ENCODE results near the gene RGS3. TPM values are rescaled to one million over a fixed set of nuclear protein-coding genes. Genes with fewer than 3 reads are reported as not detected.

The RGS3 gene
- total RNA-seq, 2 donors from 2014 or later: 23.0 to 85.8 TPM

DNA sequence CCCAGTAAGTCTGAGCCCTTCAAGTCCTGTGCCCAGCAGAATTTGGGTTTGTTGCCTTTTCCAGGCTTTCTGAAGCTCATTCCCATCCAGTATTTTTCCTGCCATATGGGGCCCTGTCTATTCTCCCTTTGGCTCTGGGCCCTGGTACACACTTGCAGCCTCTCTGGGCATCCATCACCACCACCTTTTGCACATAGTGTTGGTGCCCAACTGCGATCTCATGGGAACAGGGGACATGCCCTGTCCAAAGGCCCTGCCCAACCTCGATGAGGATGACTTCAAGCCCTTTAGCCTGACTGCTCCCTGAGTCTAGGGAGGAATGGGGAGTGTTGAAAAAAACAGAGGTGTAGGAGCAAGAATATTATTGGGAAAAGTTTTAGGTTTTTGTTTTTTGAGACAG, 11.5 kb downstream of the RGS3 start:
- Mint-ChIP-seq H3K27ac (no peak overlapping the region), H3K4me3 (no peak overlapping the region), H3K4me1 (peaks cover 10% of the 10 kb centered on the region), H3K27me3 (no peaks in the 10 kb centered on the region), H3K9me3 (no peaks in the 10 kb centered on the region), H3K36me3 (ENCODE audit: low read depth) (no peaks in the 10 kb centered on the region)
- no peak for ATAC-seq (replicated peaks)

DNA sequence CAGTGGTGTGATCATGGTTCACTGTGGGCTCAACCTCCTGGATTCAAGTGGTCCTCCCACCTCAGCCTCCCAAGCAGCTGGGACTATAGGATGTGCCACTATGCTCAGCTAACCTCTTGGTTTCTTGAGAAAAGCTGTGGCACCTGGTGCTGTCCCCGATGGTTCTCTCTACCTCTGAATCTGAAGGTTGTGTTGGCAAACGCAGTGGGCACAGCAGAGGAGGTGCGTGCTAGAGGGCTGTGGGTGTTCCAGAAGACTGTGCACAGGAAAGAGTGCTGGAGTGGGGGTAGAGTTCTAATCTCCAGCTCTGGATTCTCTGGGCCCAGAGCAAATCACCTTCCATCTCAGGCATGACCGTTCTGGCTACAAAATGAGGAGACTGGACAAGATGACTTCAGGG, 12.5 kb downstream of the RGS3 start:
- Mint-ChIP-seq H3K27me3 (no peaks in the 10 kb centered on the region), H3K4me3 (no peak overlapping the region), H3K27ac (no peak overlapping the region), H3K36me3 (ENCODE audit: low read depth) (no peaks in the 10 kb centered on the region), H3K9me3 (no peaks in the 10 kb centered on the region), H3K4me1 (peaks cover 10% of the 10 kb centered on the region)
- ATAC-seq (replicated peaks): no peak

DNA sequence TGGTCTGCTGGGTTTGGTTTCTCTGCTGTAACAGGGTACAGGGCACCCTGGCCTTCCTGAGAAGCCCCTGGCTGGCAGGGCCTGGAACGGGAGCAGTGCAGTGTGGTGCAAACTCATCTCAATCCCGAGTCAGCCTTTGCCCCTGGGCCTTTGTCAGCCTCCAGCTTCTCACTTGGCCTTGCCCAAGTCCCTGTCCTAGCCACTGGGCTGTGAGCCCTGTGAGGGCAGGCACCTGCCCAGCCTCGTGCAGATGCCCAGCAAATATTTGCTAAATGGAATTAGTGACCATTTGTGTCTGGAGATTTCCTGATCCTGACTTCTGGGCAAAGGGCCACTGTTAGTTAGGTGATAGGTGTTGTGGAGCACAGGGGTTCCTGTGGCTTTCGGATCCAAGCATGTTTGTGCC, 13.0 kb downstream of the RGS3 start:
- H3K4me1 Mint-ChIP-seq: peaks cover 10% of the 10 kb centered on the region
- H3K9me3 Mint-ChIP-seq: no peaks in the 10 kb centered on the region
- no peak overlapping the region for H3K4me3 Mint-ChIP-seq
- H3K27me3 Mint-ChIP-seq: no peaks in the 10 kb centered on the region
- no peaks in the 10 kb centered on the region for H3K36me3 Mint-ChIP-seq (ENCODE audit: low read depth)
- no peak for ATAC-seq (replicated peaks)
- no peak overlapping the region for H3K27ac Mint-ChIP-seq

DNA sequence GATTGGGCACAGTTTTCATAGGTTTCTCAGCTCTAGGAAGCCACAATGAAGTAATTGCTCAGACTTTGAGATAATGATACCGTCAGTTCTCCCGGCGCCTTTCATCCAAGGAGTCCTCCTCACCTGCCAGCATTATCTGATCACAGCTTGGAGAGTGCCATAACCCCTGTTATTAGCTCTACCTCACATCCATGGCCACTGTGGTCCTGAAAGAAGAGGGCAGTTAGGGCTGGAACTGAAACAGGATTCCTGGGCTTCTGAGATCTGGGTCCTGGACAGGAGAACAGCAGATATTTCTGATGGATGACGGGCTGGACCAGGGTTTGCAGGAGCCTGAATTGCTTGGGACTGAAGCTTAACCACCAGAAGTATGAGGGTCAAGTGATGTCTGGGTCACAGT, 13.5 kb downstream of the RGS3 start:
- no peak overlapping the region for H3K4me3 Mint-ChIP-seq
- ATAC-seq (replicated peaks): no peak
- no peaks in the 10 kb centered on the region for H3K27me3 Mint-ChIP-seq
- no peaks in the 10 kb centered on the region for H3K36me3 Mint-ChIP-seq (ENCODE audit: low read depth)
- no peak overlapping the region for H3K27ac Mint-ChIP-seq
- peaks cover 10% of the 10 kb centered on the region for H3K4me1 Mint-ChIP-seq
- H3K9me3 Mint-ChIP-seq: no peaks in the 10 kb centered on the region

DNA sequence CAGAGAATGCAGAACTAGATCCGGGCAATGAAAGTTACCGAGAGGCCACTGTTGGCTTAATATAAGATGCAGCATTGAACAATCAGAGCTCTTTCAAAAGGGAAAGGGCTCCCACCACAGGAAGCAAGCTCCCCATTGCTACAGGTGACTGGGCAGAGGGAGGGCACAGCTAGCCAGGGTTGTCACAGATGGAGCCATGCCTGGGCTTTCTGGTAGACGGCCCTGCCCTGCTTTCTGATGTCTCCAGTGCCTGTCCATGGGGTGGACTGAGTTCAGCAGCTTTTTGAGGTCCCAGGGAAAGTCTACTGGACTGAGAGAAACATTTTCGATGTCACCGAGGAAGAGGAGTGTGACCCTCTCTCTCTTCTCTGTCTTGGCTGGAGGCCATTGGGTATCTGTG, 14.1 kb downstream of the RGS3 start:
- Mint-ChIP-seq H3K4me1 (peaks cover 10% of the 10 kb centered on the region), H3K27ac (no peak overlapping the region), H3K27me3 (no peaks in the 10 kb centered on the region), H3K36me3 (ENCODE audit: low read depth) (no peaks in the 10 kb centered on the region), H3K4me3 (no peak overlapping the region), H3K9me3 (no peaks in the 10 kb centered on the region)
- no peak for ATAC-seq (replicated peaks)

DNA sequence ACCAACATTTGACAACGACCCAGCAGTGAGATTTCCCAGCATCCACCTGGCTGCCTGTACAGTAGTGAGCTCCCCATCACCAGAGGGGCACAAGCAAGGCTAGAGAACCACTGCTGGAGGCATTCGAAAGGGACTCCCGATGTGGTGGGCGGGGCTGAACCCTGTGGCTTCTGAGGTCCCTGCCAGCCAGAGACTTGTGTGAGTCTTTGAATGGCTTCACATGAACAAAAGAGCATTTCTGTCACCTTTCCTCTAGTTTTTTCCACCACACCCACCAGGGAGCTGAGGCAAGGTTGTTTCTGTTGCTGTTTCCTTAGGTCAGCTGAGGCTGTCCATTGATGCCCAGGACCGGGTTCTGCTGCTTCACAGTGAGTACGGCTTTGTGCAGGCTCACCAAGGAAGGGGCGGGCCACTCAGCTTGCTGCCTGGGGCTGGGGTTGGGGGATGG, 15.7 kb downstream of the RGS3 start:
- H3K27ac Mint-ChIP-seq: no peak overlapping the region
- H3K4me3 Mint-ChIP-seq: no peak overlapping the region
- H3K9me3 Mint-ChIP-seq: no peaks in the 10 kb centered on the region
- no peaks in the 10 kb centered on the region for H3K36me3 Mint-ChIP-seq (ENCODE audit: low read depth)
- ATAC-seq (replicated peaks): peak; percentile 35
- H3K27me3 Mint-ChIP-seq: no peaks in the 10 kb centered on the region
- peaks cover 10% of the 10 kb centered on the region for H3K4me1 Mint-ChIP-seq

DNA sequence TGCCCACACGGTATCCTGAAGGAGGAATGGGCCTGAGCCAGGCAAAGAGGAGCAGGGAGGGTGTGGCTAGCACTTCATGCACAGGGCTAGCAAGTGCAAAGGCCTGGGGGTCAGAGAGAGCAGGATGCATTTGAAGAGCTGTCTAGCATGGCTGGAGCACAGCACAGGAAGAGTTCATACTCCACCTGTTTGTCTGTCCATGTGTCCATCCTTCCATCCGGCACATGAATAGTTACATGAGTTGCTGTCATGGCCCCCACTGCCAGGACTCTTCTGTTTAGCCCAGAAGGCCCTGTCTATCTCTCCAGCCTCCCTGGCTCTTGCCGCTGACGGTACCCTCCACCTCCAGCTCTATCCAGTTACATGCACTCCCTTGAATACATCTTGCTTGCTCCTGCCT, 17.1 kb downstream of the RGS3 start:
- Mint-ChIP-seq H3K27ac (no peak overlapping the region), H3K36me3 (ENCODE audit: low read depth) (no peaks in the 10 kb centered on the region), H3K9me3 (no peaks in the 10 kb centered on the region), H3K4me1 (peaks cover 10% of the 10 kb centered on the region), H3K4me3 (no peak overlapping the region), H3K27me3 (no peaks in the 10 kb centered on the region)
- no peak for ATAC-seq (replicated peaks)

DNA sequence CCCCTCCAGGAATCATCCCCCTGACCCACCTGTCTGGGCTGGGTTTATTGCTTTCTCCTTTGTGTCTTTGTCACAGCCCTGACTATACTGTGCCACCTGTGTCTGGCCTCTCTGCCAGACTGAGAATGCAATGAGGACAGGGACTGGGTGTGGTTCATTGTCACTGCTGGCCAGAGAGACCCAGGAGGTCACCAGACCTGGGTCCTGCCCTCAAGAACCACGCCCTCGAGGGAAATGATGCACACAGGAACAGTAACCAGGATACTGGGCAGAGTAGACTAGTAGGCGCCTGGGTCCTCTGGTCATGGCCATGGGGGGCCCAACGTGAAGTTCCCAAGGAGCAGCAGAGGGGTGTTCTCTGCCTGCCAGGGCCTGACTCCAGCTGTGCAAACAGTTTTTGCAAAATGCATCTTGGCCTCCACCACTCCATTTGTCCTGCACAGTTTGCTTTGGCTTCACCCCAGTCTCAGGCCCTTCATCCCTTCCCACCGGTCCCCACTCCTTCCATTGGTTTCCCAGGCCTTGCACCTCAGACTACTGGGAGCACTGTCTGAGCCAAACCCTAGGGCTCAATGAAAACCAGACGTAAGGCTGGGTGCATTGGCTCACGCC, 17.8 kb downstream of the RGS3 start:
- no peak overlapping the region for H3K27ac Mint-ChIP-seq
- H3K9me3 Mint-ChIP-seq: no peaks in the 10 kb centered on the region
- H3K36me3 Mint-ChIP-seq (ENCODE audit: low read depth): no peaks in the 10 kb centered on the region
- H3K4me1 Mint-ChIP-seq: peaks cover 10% of the 10 kb centered on the region
- no peaks in the 10 kb centered on the region for H3K27me3 Mint-ChIP-seq
- no peak for ATAC-seq (replicated peaks)
- H3K4me3 Mint-ChIP-seq: no peak overlapping the region

DNA sequence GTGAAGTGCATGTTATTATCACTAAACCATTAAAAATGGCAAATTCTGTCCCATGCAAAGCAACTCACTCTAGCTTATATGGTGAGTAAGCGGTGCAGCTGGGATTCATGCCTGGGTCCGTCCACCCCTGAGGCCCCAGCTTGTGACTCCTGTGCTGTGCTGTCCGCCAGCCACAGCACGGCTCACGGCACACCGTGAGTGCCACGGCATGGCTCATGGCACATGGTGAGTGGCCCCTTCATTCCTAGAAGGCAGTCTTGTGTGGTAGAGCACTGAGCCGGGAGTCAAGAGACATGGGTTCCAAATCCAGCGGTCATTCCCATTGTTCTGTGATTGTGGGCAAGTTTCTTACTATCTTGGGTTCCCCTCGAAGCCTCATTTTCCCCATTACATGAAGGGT, 18.8 kb downstream of the RGS3 start:
- no peaks in the 10 kb centered on the region for H3K36me3 Mint-ChIP-seq (ENCODE audit: low read depth)
- H3K9me3 Mint-ChIP-seq: no peaks in the 10 kb centered on the region
- no peaks in the 10 kb centered on the region for H3K27me3 Mint-ChIP-seq
- H3K27ac Mint-ChIP-seq: no peak overlapping the region
- ATAC-seq (replicated peaks): no peak
- no peak overlapping the region for H3K4me3 Mint-ChIP-seq
- H3K4me1 Mint-ChIP-seq: peaks cover 10% of the 10 kb centered on the region

DNA sequence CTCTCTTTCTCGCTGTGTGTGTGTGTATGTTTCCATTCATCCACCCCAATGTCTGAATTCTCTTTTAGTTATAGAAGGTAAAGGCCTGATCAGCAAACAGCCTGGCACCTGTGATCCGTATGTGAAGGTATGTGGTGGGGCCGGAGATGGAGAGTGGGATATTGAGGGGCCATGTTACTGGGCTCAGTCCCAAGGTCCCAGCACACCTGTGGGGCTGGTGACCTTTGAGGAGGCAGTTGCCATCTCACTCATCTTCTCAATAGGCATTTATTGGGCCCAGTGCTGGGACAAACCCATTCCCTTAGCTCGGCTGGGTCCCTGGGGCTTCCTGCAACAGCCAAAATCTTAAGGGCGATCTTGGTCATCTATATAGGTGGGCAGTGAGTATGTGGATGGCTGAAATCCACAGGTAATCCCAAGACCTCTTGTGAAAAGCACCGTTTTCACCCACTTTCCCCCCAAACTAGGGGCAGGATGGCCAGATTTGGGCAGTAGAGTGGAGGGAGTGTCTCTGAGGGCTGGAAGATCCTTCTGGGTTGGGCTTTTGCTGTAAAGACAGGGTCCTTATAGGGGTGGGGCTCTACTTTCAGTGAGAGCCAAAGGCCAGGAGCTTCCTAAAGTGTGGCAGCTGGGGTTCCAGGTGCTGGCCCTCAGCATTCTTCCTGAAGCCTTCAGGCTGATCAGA, 19.6 kb downstream of the RGS3 start:
- Mint-ChIP-seq H3K4me1 (peaks cover 14% of the 10 kb centered on the region), H3K9me3 (no peaks in the 10 kb centered on the region), H3K4me3 (no peak overlapping the region), H3K36me3 (ENCODE audit: low read depth) (no peaks in the 10 kb centered on the region), H3K27ac (no peak overlapping the region), H3K27me3 (no peaks in the 10 kb centered on the region)
- ATAC-seq (replicated peaks): no peak

DNA sequence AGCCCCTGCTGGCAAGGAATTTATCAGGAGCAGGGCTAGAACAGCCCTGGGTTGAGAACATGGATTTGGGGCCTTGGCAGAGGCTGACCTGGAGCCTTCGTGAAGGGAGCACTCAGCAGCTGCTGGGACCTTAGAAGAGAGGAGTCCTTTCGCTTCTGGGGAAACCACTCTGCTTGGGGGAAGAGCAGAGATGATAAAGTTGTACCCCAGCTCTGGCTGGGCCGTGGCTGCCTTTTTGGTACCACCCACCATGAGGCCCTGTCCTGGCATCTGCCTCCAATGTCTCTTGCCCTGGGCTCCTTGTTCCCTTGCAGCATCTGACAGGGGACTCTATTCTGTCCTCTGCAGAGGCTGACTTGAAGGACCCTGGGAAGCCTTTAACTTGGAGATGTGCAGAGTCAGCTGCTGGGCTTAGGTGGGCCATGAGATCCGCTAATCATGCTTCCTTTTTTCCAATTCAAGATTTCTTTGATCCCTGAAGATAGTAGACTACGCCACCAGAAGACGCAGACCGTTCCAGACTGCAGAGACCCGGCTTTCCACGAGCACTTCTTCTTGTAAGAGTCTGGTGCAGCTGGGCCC, 20.2 kb downstream of the RGS3 start:
- Mint-ChIP-seq H3K4me3 (no peak overlapping the region), H3K36me3 (ENCODE audit: low read depth) (no peaks in the 10 kb centered on the region)
- ATAC-seq (replicated peaks): no peak

DNA sequence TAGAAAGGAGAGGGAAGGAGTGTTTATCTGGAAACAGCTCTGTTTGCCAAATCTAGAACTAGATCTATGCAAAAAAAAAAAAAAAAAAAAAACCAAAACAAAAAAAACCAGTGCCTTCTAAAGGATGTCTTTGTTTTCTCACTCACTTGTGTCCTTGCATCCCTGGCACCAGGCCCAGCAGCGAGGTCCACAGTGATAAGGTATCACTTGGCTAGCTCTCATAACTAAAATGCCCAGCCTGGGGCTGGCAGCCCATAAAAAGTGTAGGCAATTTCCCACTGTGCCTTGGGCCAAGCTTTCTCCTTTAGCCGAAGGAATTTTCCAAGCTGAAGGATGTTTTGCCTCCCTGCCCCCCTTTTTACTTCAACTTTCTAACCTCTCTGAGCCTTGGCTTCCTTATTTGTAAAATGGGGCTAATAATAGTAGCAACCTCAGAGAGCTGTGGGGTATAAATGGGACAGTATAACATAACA, 20.8 kb downstream of the RGS3 start:
- no peaks in the 10 kb centered on the region for H3K36me3 Mint-ChIP-seq (ENCODE audit: low read depth)

More for the DNA sequence above, 20.2 kb downstream of the RGS3 start:
- H3K4me1 Mint-ChIP-seq: peaks cover 13% of the 10 kb centered on the region
- no peaks in the 10 kb centered on the region for H3K9me3 Mint-ChIP-seq
- H3K27ac Mint-ChIP-seq: no peak overlapping the region
- H3K27me3 Mint-ChIP-seq: no peaks in the 10 kb centered on the region

DNA sequence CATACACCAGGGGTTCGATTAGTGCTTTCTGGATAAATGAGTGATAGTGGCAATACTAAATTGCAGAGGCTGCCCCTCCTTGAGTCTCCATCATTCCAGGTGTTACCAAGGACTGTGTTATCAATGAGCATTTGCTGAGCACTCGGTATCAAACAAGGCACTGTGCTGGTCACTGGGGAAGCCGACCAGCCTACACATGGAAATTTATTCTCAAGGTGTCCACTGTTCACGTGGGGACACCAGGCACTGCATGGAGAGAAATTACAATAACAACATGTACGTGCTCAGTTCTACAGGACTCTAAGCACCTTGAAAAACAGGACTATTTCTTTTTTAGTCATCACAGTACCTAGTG, 22.2 kb downstream of the RGS3 start:
- Mint-ChIP-seq H3K4me3 (no peak overlapping the region), H3K27ac (no peak overlapping the region), H3K36me3 (ENCODE audit: low read depth) (no peaks in the 10 kb centered on the region), H3K27me3 (no peaks in the 10 kb centered on the region), H3K9me3 (no peaks in the 10 kb centered on the region), H3K4me1 (peaks cover 5% of the 10 kb centered on the region)
- no peak for ATAC-seq (replicated peaks)

More for the DNA sequence above, 20.8 kb downstream of the RGS3 start:
- ATAC-seq (replicated peaks): no peak
- Mint-ChIP-seq H3K27me3 (no peaks in the 10 kb centered on the region), H3K4me1 (peaks cover 10% of the 10 kb centered on the region), H3K9me3 (no peaks in the 10 kb centered on the region), H3K4me3 (no peak overlapping the region), H3K27ac (no peak overlapping the region)

DNA sequence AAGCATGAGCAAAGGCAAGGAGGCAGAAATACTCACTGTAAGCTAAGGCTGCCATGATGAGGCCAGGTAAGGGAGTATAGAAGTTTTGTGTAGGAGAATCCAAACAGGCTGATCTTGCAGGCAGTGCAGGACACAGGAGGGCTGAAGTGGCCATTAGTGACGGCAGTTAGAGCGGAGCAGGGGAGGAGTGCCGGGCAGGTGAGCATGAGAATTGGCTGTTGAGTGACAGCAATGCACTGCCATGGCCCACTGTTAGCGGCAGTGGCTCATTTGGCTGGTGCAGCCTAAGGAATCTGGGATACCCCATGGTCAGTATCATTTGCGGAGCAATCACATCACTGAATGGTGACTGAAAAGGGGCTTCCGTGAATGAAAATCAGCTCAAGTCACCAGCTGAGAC, 22.8 kb downstream of the RGS3 start:
- Mint-ChIP-seq H3K27ac (no peak overlapping the region), H3K36me3 (ENCODE audit: low read depth) (no peaks in the 10 kb centered on the region), H3K4me3 (no peak overlapping the region), H3K4me1 (peaks cover 5% of the 10 kb centered on the region), H3K9me3 (no peaks in the 10 kb centered on the region), H3K27me3 (no peaks in the 10 kb centered on the region)
- ATAC-seq (replicated peaks): no peak

DNA sequence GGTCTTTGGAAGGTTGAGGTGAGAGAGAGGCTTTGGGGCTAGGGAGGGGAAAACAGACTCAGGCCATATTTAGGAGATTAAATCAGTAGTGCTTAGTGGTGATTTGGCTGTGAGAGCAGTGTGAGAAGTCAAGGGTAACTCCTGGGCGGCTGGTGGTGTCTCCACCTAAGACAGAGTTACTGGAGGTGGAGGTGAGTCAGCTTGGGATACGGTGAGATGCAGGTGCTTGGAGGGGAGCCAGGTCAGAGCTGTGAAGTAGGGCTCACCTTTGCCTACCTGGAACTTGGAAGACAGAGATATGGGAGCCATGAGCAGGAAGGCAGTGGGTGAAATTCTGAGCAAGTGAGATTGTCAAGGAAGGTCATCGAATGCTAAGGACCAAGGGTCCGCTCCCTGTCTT, 24.5 kb downstream of the RGS3 start:
- Mint-ChIP-seq H3K27me3 (no peaks in the 10 kb centered on the region), H3K36me3 (ENCODE audit: low read depth) (no peaks in the 10 kb centered on the region)

More for the DNA sequence above, 24.5 kb downstream of the RGS3 start:
- H3K27ac Mint-ChIP-seq: no peak overlapping the region
- H3K4me3 Mint-ChIP-seq: no peak overlapping the region
- H3K9me3 Mint-ChIP-seq: no peaks in the 10 kb centered on the region
- no peak for ATAC-seq (replicated peaks)
- peaks cover 5% of the 10 kb centered on the region for H3K4me1 Mint-ChIP-seq

Measured in activated T-helper 17 cell treated with anti-CD3 and anti-CD28 coated beads, Interleukin-2, amount 50 U/mL, for 72 hours (primary cell).